ENCODE results near the gene ZNF628.
"Not testable (repeated sequence)": the region's sequence is repeated elsewhere in the genome, so short reads cannot be mapped to it uniquely, and the experiment has no call there.

The ZNF628 gene

GRCh38 chr19:55494172-55494761 is 17.9 kb downstream of the ZNF628 start:
- TF ChIP-seq ARNT (IDR thresholded peaks at IDR 0.05), result no peak
- TF ChIP-seq SP1 (IDR thresholded peaks at IDR 0.05), result no peak
- TF ChIP-seq HDGF (IDR thresholded peaks at IDR 0.05; ENCODE audit: borderline replicate concordance), result no peak
- no peak for TF ChIP-seq ZNF384 (IDR thresholded peaks at IDR 0.05)
- TF ChIP-seq FOXK2 (IDR thresholded peaks at IDR 0.05), result no peak
- no peak for TF ChIP-seq SUZ12 (IDR thresholded peaks at IDR 0.05)
- no peak for TF ChIP-seq FOXM1 (IDR thresholded peaks at IDR 0.05; ENCODE audit: borderline replicate concordance)
- TF ChIP-seq TARDBP (IDR thresholded peaks at IDR 0.05), result no peak
- no peak for TF ChIP-seq ELF4 (IDR thresholded peaks at IDR 0.05)
- TF ChIP-seq NFRKB (IDR thresholded peaks at IDR 0.05), result no peak
- no peak for TF ChIP-seq CTBP1 (IDR thresholded peaks at IDR 0.05; ENCODE audit: borderline replicate concordance)
- TF ChIP-seq FOXA1 (IDR thresholded peaks at IDR 0.05), result no peak
- CTCF ChIA-PET, result no interaction called here
- POLR2A ChIA-PET, result interaction anchor here (1.2 kb wide), 1 partner anchor 10 kb away, joined by 4 read pairs; the partner anchor contains the start of gene NAT14
- DNase-seq (ENCODE audit: extremely low spot score), result no peak

- DNase-seq (ENCODE audit: extremely low spot score), result no peak
- ChIA-PET POLR2A (no interaction called here), CTCF (interaction anchor here (0.7 to 1.7 kb wide), 4 partner anchors 8 to 159 kb away, joined by 3 to 4 read pairs (median 4); no protein-coding TSS in a partner anchor)
- TF ChIP-seq FOXA1 (IDR thresholded peaks at IDR 0.05) (no peak), ZNF384 (IDR thresholded peaks at IDR 0.05) (no peak), L3MBTL2 (conservative IDR thresholded peaks at IDR 0.05) (no peak), CTBP1 (IDR thresholded peaks at IDR 0.05; ENCODE audit: borderline replicate concordance) (no peak), FOXM1 (IDR thresholded peaks at IDR 0.05; ENCODE audit: borderline replicate concordance) (no peak), HDGF (IDR thresholded peaks at IDR 0.05; ENCODE audit: borderline replicate concordance) (no peak), LEF1 (IDR thresholded peaks at IDR 0.05; ENCODE audit: borderline replicate concordance) (no peak), ARNT (IDR thresholded peaks at IDR 0.05) (no peak), SUZ12 (IDR thresholded peaks at IDR 0.05) (no peak), FOXK2 (IDR thresholded peaks at IDR 0.05) (no peak), PKNOX1 (IDR thresholded peaks at IDR 0.05) (no peak), ELF4 (IDR thresholded peaks at IDR 0.05) (no peak), NFRKB (IDR thresholded peaks at IDR 0.05) (no peak), TARDBP (IDR thresholded peaks at IDR 0.05) (no peak)
Measured at GRCh38 chr19:55495646-55496349, 19.4 kb downstream of the ZNF628 start.

- CTCF ChIA-PET, result interaction anchor here (0.7 to 1.7 kb wide), 2 partner anchors 29 to 158 kb away, joined by 4 read pairs; no protein-coding TSS in a partner anchor
Measured at GRCh38 chr19:55496820-55497219, 20.4 kb downstream of the ZNF628 start.

GRCh38 chr19:55497763-55498162 is 21.3 kb downstream of the ZNF628 start:
- POLR2A ChIA-PET, result no interaction called here
- no peak for TF ChIP-seq ARNT (IDR thresholded peaks at IDR 0.05)
- TF ChIP-seq TARDBP (IDR thresholded peaks at IDR 0.05), result no peak
- no peak for TF ChIP-seq CTBP1 (IDR thresholded peaks at IDR 0.05; ENCODE audit: borderline replicate concordance)
- no peak for TF ChIP-seq PKNOX1 (IDR thresholded peaks at IDR 0.05)
- TF ChIP-seq HDGF (IDR thresholded peaks at IDR 0.05; ENCODE audit: borderline replicate concordance), result no peak
- no peak for TF ChIP-seq ZNF384 (IDR thresholded peaks at IDR 0.05)
- no peak for TF ChIP-seq FOXA1 (IDR thresholded peaks at IDR 0.05)
- TF ChIP-seq L3MBTL2 (conservative IDR thresholded peaks at IDR 0.05), result no peak
- no peak for TF ChIP-seq FOXM1 (IDR thresholded peaks at IDR 0.05; ENCODE audit: borderline replicate concordance)
- no peak for TF ChIP-seq FOXK2 (IDR thresholded peaks at IDR 0.05)
- TF ChIP-seq BHLHE40 (IDR thresholded peaks at IDR 0.05; ENCODE audit: borderline replicate concordance), result no peak
- TF ChIP-seq SUZ12 (IDR thresholded peaks at IDR 0.05), result no peak
- no peak for TF ChIP-seq SP1 (IDR thresholded peaks at IDR 0.05)
- TF ChIP-seq ELF4 (IDR thresholded peaks at IDR 0.05), result no peak
- no peak for TF ChIP-seq NFRKB (IDR thresholded peaks at IDR 0.05)
- TF ChIP-seq LEF1 (IDR thresholded peaks at IDR 0.05; ENCODE audit: borderline replicate concordance), result no peak
- no peak for DNase-seq (ENCODE audit: extremely low spot score)
- CTCF ChIA-PET, result no interaction called here

More at GRCh38 chr19:55496820-55497219, 20.4 kb downstream of the ZNF628 start:
- POLR2A ChIA-PET; DNase-seq (ENCODE audit: extremely low spot score): not testable (repeated sequence)

GRCh38 chr19:55498246-55498840 is 21.9 kb downstream of the ZNF628 start:
- no peak for DNase-seq (ENCODE audit: extremely low spot score)
- TF ChIP-seq ARNT (IDR thresholded peaks at IDR 0.05) (no peak), HDGF (IDR thresholded peaks at IDR 0.05; ENCODE audit: borderline replicate concordance) (no peak), SP1 (IDR thresholded peaks at IDR 0.05) (no peak), NFRKB (IDR thresholded peaks at IDR 0.05) (no peak), CTBP1 (IDR thresholded peaks at IDR 0.05; ENCODE audit: borderline replicate concordance) (no peak), ZNF384 (IDR thresholded peaks at IDR 0.05) (no peak), TARDBP (IDR thresholded peaks at IDR 0.05) (no peak), SUZ12 (IDR thresholded peaks at IDR 0.05) (no peak), LEF1 (IDR thresholded peaks at IDR 0.05; ENCODE audit: borderline replicate concordance) (no peak), PKNOX1 (IDR thresholded peaks at IDR 0.05) (no peak), FOXK2 (IDR thresholded peaks at IDR 0.05) (no peak), FOXM1 (IDR thresholded peaks at IDR 0.05; ENCODE audit: borderline replicate concordance) (no peak), L3MBTL2 (conservative IDR thresholded peaks at IDR 0.05) (no peak), BHLHE40 (IDR thresholded peaks at IDR 0.05; ENCODE audit: borderline replicate concordance) (no peak), FOXA1 (IDR thresholded peaks at IDR 0.05) (no peak), ELF4 (IDR thresholded peaks at IDR 0.05) (no peak)
- POLR2A ChIA-PET, result interaction anchor here (0.7 kb wide), 1 partner anchor 13 kb away, joined by 3 read pairs; the partner anchor contains the start of gene NAT14
- CTCF ChIA-PET, result no interaction called here

Data from HEK293T (cell line).